MM.1S (cell line): ENCODE data around the gene WDFY4.
"Not testable (repeated sequence)": the region's sequence is repeated elsewhere in the genome, so short reads cannot be mapped to it uniquely, and the experiment has no call there.

Source experiments
- DNase-seq: peaks from one replicate; pipeline ENCODE4 v3.0.0-alpha.2; 2015
- H2AFZ ChIP-seq: fragments of 300-600 bp; sonication (generic); 2 replicates; pipeline ENCODE4 v1.6.0; 2016; ENCODE audit warnings: antibody characterized with exemption, low read length
- H3F3A ChIP-seq: fragments of 300-600 bp; sonication (generic); 2 replicates; pipeline ENCODE4 v1.6.1; 2016; ENCODE audit warnings: mild to moderate bottlenecking, antibody characterized with exemption, low read length, moderate library complexity, mixed read lengths; ENCODE audit not compliant: insufficient read depth
- H3K27ac ChIP-seq: fragments of 300-600 bp; sonication (generic); 2 replicates; pipeline ENCODE4 v1.5.1; 2016; ENCODE audit warnings: mild to moderate bottlenecking, low read length
- H3K27me3 ChIP-seq: fragments of 300-600 bp; sonication (generic); replicated peaks from 2 replicates; pipeline ENCODE4 v1.6.0; 2016; ENCODE audit warnings: low read length; ENCODE audit not compliant: insufficient read depth
- H3K36me3 ChIP-seq: fragments of 300-600 bp; sonication (generic); replicated peaks from 2 replicates; pipeline ENCODE4 v1.6.1; 2016; ENCODE audit warnings: mild to moderate bottlenecking, low read length, mixed read lengths; ENCODE audit not compliant: insufficient read depth
- H3K4me1 ChIP-seq: fragments of 300-600 bp; sonication (generic); 2 replicates; pipeline ENCODE4 v1.6.1; 2016; ENCODE audit warnings: low read length, mixed read lengths
- H3K4me2 ChIP-seq: fragments of 300-600 bp; sonication (generic); 2 replicates; pipeline ENCODE4 v1.6.0; 2016; ENCODE audit warnings: low read depth, low read length
- H3K4me3 ChIP-seq: fragments of 300-600 bp; sonication (generic); 2 replicates; pipeline ENCODE4 v1.5.1; 2016; ENCODE audit warnings: low read length, mixed read lengths
- H3K79me2 ChIP-seq: fragments of 300-600 bp; sonication (generic); 2 replicates; pipeline ENCODE4 v1.6.1; 2016; ENCODE audit warnings: mixed run types, low read length, mixed read lengths
- H3K9ac ChIP-seq: fragments of 300-600 bp; sonication (generic); 2 replicates; pipeline ENCODE4 v1.6.1; 2016; ENCODE audit warnings: low read length, mixed read lengths
- H3K9me2 ChIP-seq: fragments of 300-600 bp; sonication (generic); replicated peaks from 2 replicates; pipeline ENCODE4 v1.6.1; 2016; ENCODE audit warnings: mild to moderate bottlenecking, low read length, mixed read lengths; ENCODE audit not compliant: insufficient read depth
- H3K9me3 ChIP-seq: fragments of 300-600 bp; sonication (generic); replicated peaks from 2 replicates; pipeline ENCODE4 v1.6.1; 2016; ENCODE audit warnings: mild to moderate bottlenecking, low read length, mixed read lengths; ENCODE audit not compliant: insufficient read depth
- H4K20me1 ChIP-seq: fragments of 300-600 bp; sonication (generic); 2 replicates; pipeline ENCODE4 v1.6.1; 2016; ENCODE audit warnings: mild to moderate bottlenecking, low read length, moderate library complexity, mixed read lengths; ENCODE audit not compliant: insufficient read depth
- CTCF ChIP-seq: fragments of 300-600 bp; sonication (generic); IDR thresholded peaks from 2 replicates; pipeline ENCODE4 v1.5.1; 2016; ENCODE audit warnings: antibody characterized with exemption, low read length, mixed read lengths
- EZH2 ChIP-seq: fragments of 300-600 bp; sonication (generic); optimal IDR thresholded peaks from 2 replicates; pipeline ENCODE3; 2017; ENCODE audit warnings: low read depth, mild to moderate bottlenecking, antibody characterized with exemption, low read length, mixed read lengths
- EZH2phosphoT487 ChIP-seq: fragments of 300-600 bp; sonication (generic); IDR thresholded peaks from 2 replicates; pipeline ENCODE4 v1.6.1; 2018; ENCODE audit warnings: antibody characterized with exemption, low read length

The WDFY4 gene

DNA sequence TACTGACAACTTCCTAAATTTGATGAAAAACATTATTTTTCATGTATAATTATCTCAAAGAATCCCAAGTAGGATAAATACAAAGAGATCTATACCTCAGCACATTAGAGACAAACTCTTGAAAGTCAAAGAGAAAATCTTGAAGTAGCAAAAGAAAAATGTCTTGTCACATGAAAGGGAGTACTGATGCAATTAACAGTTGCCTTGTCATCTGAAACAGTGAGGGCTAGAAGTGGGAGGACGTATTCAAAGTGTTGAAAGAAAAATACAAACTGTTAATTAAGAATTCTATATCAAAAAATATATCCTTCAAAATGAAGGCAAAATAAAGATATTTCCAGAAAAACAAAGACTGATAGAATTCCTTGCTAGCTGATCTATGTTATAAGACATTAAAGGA, 44.3 kb upstream of the WDFY4 start:
- Histone ChIP-seq H3K4me3 (no peak overlapping the region), H3K4me2 (no peak overlapping the region), H3K4me1 (peaks cover 33% of the 10 kb centered on the region), H3K79me2 (no peaks in the 10 kb centered on the region), H3K27ac (no peak overlapping the region), H4K20me1 (no peaks in the 10 kb centered on the region), H3K9me2 (no peaks in the 10 kb centered on the region), H3F3A (no peaks in the 10 kb centered on the region), H3K9ac (no peak overlapping the region), H2AFZ (no peak overlapping the region), H3K27me3 (no peaks in the 10 kb centered on the region), H3K36me3 (no peaks in the 10 kb centered on the region), H3K9me3 (no peaks in the 10 kb centered on the region)
- TF ChIP-seq EZH2phosphoT487 (no peak), EZH2 (no peak), CTCF (no peak)
- DNase-seq: no peak

- not testable (repeated sequence) for H3K4me2 ChIP-seq, H3K79me2 ChIP-seq, H3K27me3 ChIP-seq, H3K9ac ChIP-seq, DNase-seq, H4K20me1 ChIP-seq, H2AFZ ChIP-seq, H3K9me2 ChIP-seq, H3K4me3 ChIP-seq, H3K36me3 ChIP-seq, H3K9me3 ChIP-seq, H3F3A ChIP-seq, H3K27ac ChIP-seq
- peaks cover 25% of the 10 kb centered on the region for H3K4me1 ChIP-seq
These were observed 43.5 kb upstream of the WDFY4 start for GRCh38 chr10:48641099-48641690.

- Histone ChIP-seq H3K27me3 (no peaks in the 10 kb centered on the region), H3K9me2 (no peaks in the 10 kb centered on the region), H3K9me3 (no peaks in the 10 kb centered on the region), H4K20me1 (no peaks in the 10 kb centered on the region), H3K79me2 (no peaks in the 10 kb centered on the region), H3K4me2 (no peak overlapping the region), H3K4me3 (no peak overlapping the region), H3K9ac (no peak overlapping the region), H3K4me1 (no peaks in the 10 kb centered on the region), H2AFZ (no peak overlapping the region), H3K27ac (no peak overlapping the region), H3F3A (no peaks in the 10 kb centered on the region), H3K36me3 (no peaks in the 10 kb centered on the region)
- DNase-seq: no peak
- TF ChIP-seq EZH2phosphoT487 (no peak), CTCF (no peak), EZH2 (no peak)
These were observed 39.1 kb upstream of the WDFY4 start for GRCh38 chr10:48645600-48645999.

- not testable (repeated sequence) for H2AFZ ChIP-seq, H3K4me3 ChIP-seq, H3K9me2 ChIP-seq, H3K4me2 ChIP-seq, H3F3A ChIP-seq, DNase-seq, H3K27me3 ChIP-seq, H3K79me2 ChIP-seq, H3K9ac ChIP-seq, H3K27ac ChIP-seq, H3K36me3 ChIP-seq, H3K9me3 ChIP-seq, H4K20me1 ChIP-seq
- H3K4me1 ChIP-seq: peaks cover 14% of the 10 kb centered on the region
These were observed 37.6 kb upstream of the WDFY4 start for GRCh38 chr10:48647073-48647472.
